Urinary bladder (tissue), 4 donors: ENCODE measurements around the gene GLRB. TPM values are rescaled to one million over a fixed set of nuclear protein-coding genes. Genes with fewer than 3 reads are reported as not detected.

Experiments
- DNase-seq: peaks from one replicate; pipeline ENCODE4 v3.0.0-alpha.2; 2015; ENCODE audit errors: extremely low spot score
- H3K27ac ChIP-seq: one replicate; pipeline ENCODE4 v1.5.1; 2013; ENCODE audit warnings: low read depth, mild to moderate bottlenecking, moderate library complexity
- H3K36me3 ChIP-seq: one replicate; pipeline ENCODE4 v1.6.1; 2013; ENCODE audit warnings: mild to moderate bottlenecking, moderate library complexity; ENCODE audit not compliant: insufficient read depth
- H3K4me1 ChIP-seq: one replicate; pipeline ENCODE4 v1.6.1; 2013; ENCODE audit warnings: mild to moderate bottlenecking, moderate library complexity; ENCODE audit not compliant: insufficient read depth
- H3K4me3 ChIP-seq: one replicate; pipeline ENCODE4 v1.5.1; 2013; ENCODE audit warnings: low read depth, low read length
- WGBS: extraction: QIAGEN DNeasy Blood & Tissue Kit; methylation state at CpG from one replicate; pipeline ENCODE4 v1.1.7; 2013; 5-methylcytosine and 5-hydroxymethylcytosine counted together
- polyA plus RNA-seq: library from polyadenylated mRNA; stranded (reverse); fragments of 200-250 nt; gene quantifications from one replicate; pipeline ENCODE4 v1.2.3, GENCODE V29; 2013
- total RNA-seq: library from RNA; depleted of rRNA; stranded (reverse); fragments of >200 nt; gene quantifications from one replicate; pipeline ENCODE4 v1.2.3, GENCODE V29; 2014
- donor health status: healthy with polysubstance abuse.
- donor health status: healthy.

The GLRB gene
- total and polyA plus RNA-seq, 2 donors: 4.2 to 8.9 TPM

DNA sequence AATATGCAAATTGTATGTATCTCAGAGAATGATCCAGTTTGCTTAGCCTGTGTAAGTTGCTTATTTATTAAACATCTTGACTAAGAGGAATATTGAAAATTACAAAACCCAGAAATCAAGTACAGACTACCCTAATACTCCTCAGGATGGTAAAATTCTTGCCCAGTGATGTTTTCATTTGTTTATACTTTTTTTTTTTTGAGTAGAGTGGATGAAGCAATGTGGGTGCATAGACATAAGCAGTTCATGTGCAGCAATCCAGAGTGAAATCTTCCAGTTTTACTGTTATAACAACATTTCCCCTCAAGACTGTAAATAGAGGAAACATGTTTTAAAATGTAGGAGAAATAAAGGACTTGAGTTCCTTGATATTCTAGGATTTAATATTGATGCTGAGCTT, 4.7 kb downstream of the GLRB start:
- Histone ChIP-seq H3K4me3 (no peak overlapping the region), H3K4me1 (no peaks in the 10 kb centered on the region), H3K36me3 (no peaks in the 10 kb centered on the region)

DNA sequence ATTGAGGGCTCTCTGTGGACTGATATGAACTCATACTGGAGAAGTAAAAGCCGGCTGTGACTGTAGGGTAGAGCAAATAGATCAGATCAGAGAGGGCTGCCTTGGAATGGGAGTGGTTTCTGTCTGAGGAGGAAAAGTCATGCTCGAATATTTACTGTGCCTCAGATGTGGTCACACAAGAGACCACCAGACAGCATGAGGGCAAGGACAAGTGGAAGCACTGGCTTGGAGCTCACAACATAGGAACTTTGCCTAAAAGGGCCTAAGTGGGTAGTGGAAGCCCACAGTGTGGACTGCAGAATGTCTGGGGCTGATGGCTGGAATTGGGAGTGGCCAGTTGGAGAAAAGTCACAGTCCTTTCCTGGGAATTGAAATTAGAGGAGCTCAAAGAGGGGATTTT, 19.8 kb downstream of the GLRB start:
- no peak overlapping the region for H3K27ac ChIP-seq
- H3K4me1 ChIP-seq: no peaks in the 10 kb centered on the region
- no peaks in the 10 kb centered on the region for H3K36me3 ChIP-seq
- no peak overlapping the region for H3K4me3 ChIP-seq
- no peak for DNase-seq
- WGBS: 88% methylated on average over 2 of the region's 2 CpGs

More for the DNA sequence above, 4.7 kb downstream of the GLRB start:
- no peak overlapping the region for H3K27ac ChIP-seq
- DNase-seq: no peak

DNA sequence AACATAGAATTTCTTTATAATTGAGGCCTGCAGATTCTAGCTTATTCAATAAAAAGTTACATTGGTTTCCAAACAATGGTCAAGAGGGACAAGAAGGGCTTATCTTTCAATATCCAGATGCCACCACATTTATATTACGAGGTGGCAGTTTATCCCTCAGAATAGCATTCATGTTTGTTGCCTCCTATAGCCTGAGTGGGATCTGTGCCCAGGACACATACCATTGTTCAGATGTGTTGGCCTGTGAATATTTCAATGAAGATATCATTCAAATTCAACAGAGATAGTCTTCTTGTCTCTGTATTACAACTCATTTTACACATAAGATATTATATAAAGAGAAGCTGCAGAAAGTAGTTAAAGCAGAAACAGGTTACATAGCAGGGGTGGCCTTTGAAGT, 20.5 kb downstream of the GLRB start:
- Histone ChIP-seq H3K4me3 (no peak overlapping the region), H3K4me1 (no peaks in the 10 kb centered on the region), H3K36me3 (no peaks in the 10 kb centered on the region), H3K27ac (no peak overlapping the region)
- DNase-seq: no peak
- WGBS: 67% methylated on average over 1 of the region's 1 CpG

DNA sequence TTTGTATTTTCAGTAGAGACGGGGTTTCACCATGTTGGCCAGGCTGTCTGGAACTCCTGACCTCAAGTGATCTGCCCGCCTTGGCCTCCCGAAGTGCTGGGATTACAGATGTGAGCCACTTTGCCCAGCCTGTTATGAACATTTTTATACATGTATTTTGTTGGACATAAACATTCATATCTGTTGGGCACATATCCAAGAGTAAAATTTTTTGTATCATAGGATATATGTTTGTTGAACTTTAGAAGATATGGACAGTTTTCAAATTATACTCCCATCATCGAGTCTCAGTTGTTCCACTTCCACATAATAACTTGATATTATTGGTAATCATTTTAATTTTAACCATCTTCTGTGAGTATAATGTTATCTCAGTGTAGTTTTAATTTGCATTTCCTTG, 23.6 kb downstream of the GLRB start:
- DNase-seq: no peak
- 65% methylated on average over 4 of the region's 4 CpGs for WGBS
- H3K4me3 ChIP-seq: no peak overlapping the region
- H3K27ac ChIP-seq: no peak overlapping the region
- no peaks in the 10 kb centered on the region for H3K4me1 ChIP-seq
- no peaks in the 10 kb centered on the region for H3K36me3 ChIP-seq

DNA sequence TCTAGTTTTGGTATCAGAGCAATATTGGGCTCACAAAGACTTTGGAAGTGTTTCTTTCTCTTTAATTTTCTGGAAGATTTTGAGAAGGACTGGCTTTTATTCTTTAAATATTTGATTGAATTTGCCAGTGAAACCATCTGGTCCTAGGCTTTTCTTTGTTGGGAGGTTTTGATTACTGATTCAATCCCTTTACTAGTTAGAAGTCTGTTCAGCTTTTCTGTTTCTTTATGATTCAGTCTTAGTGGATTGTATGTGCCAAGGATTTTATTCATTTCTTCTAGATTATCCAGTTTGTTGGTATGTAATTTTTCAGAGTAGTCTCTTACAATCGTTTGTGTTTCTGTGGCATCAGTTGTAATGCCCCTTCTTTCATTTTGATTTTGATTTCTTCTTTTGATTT, 28.6 kb downstream of the GLRB start:
- no peaks in the 10 kb centered on the region for H3K4me1 ChIP-seq
- DNase-seq: no peak
- H3K36me3 ChIP-seq: no peaks in the 10 kb centered on the region
- H3K27ac ChIP-seq: no peak overlapping the region
- WGBS: 84% methylated on average over 1 of the region's 1 CpG
- no peak overlapping the region for H3K4me3 ChIP-seq

DNA sequence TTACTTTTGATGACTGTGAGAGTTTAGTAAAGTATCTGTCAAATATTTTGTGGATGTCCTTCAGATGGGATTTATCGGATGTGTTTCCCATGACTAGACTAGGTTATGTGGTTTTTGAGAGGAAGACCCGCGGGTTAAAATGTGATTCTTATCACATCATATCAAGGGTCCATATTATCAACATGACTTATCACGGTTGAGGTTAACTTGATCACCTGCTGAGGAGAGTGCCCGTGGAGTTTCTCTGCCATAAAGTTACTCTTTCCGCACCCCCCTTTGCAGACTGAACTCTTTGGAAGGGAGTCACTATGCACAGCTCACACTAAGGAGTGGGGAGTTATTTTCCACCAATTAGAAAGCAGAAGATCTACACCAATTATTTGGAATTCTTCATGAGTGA, 38.7 kb downstream of the GLRB start:
- DNase-seq: no peak
- H3K27ac ChIP-seq: no peak overlapping the region
- no peak overlapping the region for H3K4me3 ChIP-seq
- no peaks in the 10 kb centered on the region for H3K36me3 ChIP-seq
- WGBS: 85% methylated on average over 6 of the region's 6 CpGs
- H3K4me1 ChIP-seq: no peaks in the 10 kb centered on the region

DNA sequence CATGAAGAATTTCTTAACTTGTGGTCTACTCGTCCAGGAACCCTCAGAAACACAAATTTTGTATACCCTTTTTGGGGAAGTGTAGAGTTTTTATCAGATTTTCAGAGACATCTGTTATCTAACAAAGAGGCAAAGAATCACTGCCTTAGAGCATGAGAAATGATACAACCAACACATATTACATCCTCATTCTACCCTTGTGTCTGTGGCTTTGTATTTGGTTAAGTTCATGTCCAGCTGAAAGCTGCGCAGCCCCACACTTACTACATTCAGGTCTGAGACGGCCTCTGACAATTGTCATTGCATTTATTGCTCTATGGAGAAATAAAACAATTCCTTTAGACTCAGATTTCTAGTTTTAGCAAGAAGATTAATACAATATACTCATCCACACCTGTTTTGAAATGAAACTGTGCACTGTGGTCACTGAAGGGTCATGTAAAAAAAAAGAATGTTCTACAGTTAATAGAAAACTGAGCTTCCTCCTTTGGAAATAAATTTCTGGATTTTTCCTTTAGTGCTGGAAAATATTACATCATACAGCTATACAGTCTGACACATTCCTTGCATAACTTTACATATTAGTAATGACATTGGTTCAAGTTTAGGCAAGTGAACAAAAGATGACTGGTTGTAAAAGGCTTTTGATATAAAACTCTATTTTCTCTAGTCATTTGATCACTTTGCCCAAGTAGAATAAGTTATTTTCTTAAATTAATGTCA, 39.8 kb downstream of the GLRB start:
- DNase-seq: peak; percentile 8
- no peaks in the 10 kb centered on the region for H3K36me3 ChIP-seq
- no peaks in the 10 kb centered on the region for H3K4me1 ChIP-seq
- WGBS: 69% methylated on average over 3 of the region's 3 CpGs
- no peak overlapping the region for H3K27ac ChIP-seq
- no peak overlapping the region for H3K4me3 ChIP-seq

DNA sequence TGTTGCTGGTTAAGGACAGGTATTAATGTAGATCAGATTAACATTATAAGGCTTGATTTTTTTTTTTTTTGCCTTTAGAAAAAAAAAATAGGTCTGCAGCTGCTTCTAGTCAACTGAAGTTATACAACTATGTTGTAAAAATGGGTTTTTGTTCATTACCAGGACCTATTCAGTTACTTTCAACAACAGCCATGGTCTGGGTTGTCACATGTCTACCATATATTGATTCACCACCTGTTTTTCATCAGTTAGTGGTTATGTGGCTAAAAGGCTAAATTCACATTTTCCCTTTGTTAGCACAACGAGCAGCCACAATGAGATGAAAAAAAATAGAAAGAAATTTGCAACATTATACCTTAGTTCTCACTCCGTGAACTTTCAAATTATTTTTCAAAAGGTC, 45.5 kb downstream of the GLRB start:
- Histone ChIP-seq H3K4me3 (no peak overlapping the region), H3K4me1 (no peaks in the 10 kb centered on the region), H3K36me3 (no peaks in the 10 kb centered on the region), H3K27ac (no peak overlapping the region)
- no peak for DNase-seq
- 87% methylated on average over 2 of the region's 2 CpGs for whole genome bisulfite sequencing

DNA sequence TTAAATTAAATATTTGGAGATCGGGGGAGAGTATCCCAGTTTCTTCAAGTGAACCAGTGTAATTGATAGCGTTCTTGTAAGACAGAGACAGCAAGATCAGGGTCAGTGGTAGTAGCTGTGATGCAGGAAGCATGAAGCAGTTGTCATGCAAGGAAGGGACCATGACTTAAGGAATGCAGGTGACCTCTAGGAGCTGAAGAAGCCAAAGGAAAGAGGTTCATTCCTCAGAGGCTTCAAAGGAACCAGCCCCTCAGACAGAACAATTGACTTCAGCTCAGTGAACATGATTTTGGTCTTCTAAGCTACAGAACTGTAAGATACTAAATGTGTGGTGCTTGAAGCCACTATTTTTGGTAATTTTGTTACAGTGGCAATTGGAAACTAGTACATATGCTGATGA, 51.6 kb downstream of the GLRB start:
- Histone ChIP-seq H3K36me3 (no peaks in the 10 kb centered on the region), H3K4me3 (no peak overlapping the region), H3K27ac (no peak overlapping the region), H3K4me1 (no peaks in the 10 kb centered on the region)
- 89% methylated on average over 2 of the region's 2 CpGs for WGBS
- no peak for DNase-seq

DNA sequence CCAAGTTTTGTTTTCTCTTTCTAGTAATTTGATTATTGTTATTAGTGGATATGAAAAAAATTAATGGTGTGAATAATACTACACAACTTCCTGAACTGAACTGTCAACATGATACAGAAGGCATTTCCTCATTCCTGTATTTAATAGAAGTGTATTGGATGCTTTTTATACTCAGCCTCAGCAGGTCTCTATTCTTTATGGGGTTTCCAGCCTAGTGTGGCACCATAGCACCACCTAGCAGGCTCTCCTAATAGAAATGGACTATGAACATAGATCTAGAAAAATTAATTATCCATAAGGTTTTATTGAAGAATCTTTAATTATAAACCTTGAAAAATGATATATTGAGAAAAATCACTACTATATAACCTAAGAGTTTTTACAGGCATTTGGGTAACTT, 52.4 kb downstream of the GLRB start:
- no peak overlapping the region for H3K4me3 ChIP-seq
- DNase-seq: no peak
- H3K36me3 ChIP-seq: no peaks in the 10 kb centered on the region
- H3K27ac ChIP-seq: no peak overlapping the region
- H3K4me1 ChIP-seq: no peaks in the 10 kb centered on the region

DNA sequence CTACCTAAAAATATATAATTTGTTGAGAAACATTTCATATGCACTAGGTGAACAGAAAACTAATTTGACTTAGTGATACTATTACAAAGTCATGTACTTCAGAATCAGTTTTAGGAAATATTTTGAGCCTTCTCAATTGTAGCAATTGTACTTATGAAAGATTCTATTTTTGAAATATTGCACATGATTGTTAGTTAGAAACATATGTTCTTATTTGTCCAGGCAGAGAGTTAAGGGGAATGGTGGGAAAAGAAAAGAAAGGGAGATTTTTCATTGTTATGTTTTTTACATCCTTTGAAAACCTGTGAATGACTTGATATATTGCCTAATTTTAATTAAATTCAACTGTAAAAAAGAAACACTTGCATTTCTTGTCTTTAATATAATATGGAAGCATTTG, 66.0 kb downstream of the GLRB start:
- Histone ChIP-seq H3K36me3 (no peaks in the 10 kb centered on the region), H3K27ac (no peak overlapping the region), H3K4me3 (no peak overlapping the region), H3K4me1 (no peaks in the 10 kb centered on the region)
- DNase-seq: no peak

DNA sequence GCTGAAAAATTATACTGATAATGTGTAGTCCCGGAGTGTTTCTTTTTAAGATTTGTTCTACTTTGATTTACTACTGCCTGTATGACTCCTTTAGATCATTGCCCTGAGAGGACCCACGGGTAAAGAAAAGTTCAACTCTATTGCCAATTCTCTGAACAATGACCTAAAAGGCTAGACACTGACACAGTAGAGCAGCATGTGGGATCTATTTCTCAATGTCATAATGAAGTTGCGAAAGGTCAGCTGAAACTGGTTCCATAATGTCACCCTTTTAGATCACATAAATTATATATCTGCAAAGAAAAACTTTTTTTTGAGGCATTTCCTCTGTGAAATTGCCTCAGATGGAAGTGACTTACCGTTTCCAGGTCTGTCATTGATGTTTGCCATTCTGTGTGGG, 67.4 kb downstream of the GLRB start:
- DNase-seq: no peak
- no peak overlapping the region for H3K27ac ChIP-seq
- no peaks in the 10 kb centered on the region for H3K4me1 ChIP-seq
- 86% methylated on average over 4 of the region's 4 CpGs for WGBS
- H3K4me3 ChIP-seq: no peak overlapping the region
- no peaks in the 10 kb centered on the region for H3K36me3 ChIP-seq

DNA sequence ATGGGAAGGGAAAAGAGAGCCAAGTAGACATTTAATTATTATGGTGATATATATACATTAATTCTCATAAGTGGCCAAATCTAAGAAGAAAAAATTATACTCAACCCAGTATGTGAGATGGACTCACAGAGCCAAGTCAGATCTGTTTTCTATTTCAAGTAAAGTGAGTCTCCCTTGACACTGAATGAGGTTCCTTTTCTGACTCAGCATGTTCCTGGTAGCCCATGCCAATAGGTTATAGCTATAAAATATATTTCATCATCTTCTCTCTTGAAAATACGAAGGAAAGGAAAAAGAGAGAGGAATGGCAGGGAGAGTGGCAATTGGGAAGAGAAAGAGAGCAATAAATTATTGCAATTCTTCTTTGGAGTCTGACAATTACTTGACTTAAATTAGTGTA, 75.8 kb downstream of the GLRB start:
- DNase-seq: no peak
- Histone ChIP-seq H3K4me1 (no peaks in the 10 kb centered on the region), H3K36me3 (no peaks in the 10 kb centered on the region), H3K4me3 (no peak overlapping the region), H3K27ac (no peak overlapping the region)
- WGBS: 80% methylated on average over 1 of the region's 1 CpG

DNA sequence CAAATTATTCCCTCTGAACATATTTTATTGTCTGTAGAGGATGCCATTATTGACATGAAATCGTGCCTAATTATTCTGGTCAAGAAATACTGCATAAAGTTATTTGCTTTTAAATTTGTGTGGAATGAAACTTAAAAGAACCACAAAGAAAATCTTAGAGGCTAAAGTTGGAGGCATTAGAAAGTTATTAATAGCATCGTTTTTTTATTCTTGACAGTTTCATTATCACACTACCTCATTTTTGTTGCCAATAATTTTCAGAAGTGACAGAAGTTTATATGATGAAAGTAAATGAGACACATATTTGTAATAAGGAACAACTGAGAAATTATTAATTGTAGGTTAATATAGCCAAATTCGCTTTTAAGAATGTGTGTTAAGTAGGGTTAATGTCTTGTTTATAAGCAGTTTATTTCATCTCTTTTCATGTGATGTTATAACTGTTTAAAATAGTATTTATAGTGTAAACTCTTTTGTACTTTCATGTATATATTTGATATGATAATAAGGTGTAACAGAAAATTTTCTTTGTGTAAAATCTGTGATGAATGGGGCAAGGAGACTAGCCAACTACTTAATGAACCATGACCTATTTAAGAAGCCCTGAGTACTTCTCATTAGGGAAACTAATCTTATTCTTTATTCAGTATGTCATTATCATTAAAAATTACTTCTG, 90.1 kb downstream of the GLRB start:
- 61% methylated on average over 3 of the region's 3 CpGs for WGBS
- no peak for DNase-seq
- Histone ChIP-seq H3K36me3 (no peaks in the 10 kb centered on the region), H3K27ac (no peak overlapping the region), H3K4me1 (no peaks in the 10 kb centered on the region), H3K4me3 (no peak overlapping the region)
